ENCODE results near the gene LHX8. TPM values are rescaled to one million over a fixed set of nuclear protein-coding genes. Genes with fewer than 3 reads are reported as not detected.

The LHX8 gene
- total and polyA plus RNA-seq, 9 of the 15 experiments (the other 6 are each of a cell fraction or from before 2014, with no cell fraction given) = not detected

GRCh38 chr1:75131565-75132241, 2.5 kb upstream of the LHX8 start:
- H4K20me1 ChIP-seq (replicated peaks; ENCODE audit: control insufficient read depth, insufficient read depth, low read length) = no peaks in the 10 kb centered on the region
- H3K27me3 ChIP-seq (ENCODE audit: control insufficient read depth in 2 of 2, insufficient read depth in 2 of 2, low read length in 2 of 2) = peaks cover 82 to 85% of the 10 kb centered on the region in 2 experiments
- TF ChIP-seq RBM34 (IDR thresholded peaks at IDR 0.05; ENCODE audit: borderline replicate concordance, insufficient read depth, low read length) (no peak), MAZ (CRISPR knock-in tag; conservative IDR thresholded peaks at IDR 0.05 in 1 of 2, IDR thresholded peaks at IDR 0.05 in 1 of 2) (no peak), FIP1L1 (IDR thresholded peaks at IDR 0.05; ENCODE audit: low read depth, low read length, poor library complexity, severe bottlenecking) (no peak), ELF4 (CRISPR knock-in tag; IDR thresholded peaks at IDR 0.05) (no peak), MTA2 (IDR thresholded peaks at IDR 0.05; ENCODE audit: low read depth) (no peak), NR2F6 (CRISPR knock-in tag; IDR thresholded peaks at IDR 0.05) (no peak), BDP1 (IDR thresholded peaks at IDR 0.05; ENCODE audit: insufficient read depth, insufficient read length) (no peak), POLR2B (IDR thresholded peaks at IDR 0.05; ENCODE audit: low read depth, partially characterized antibody) (no peak), ZSCAN32 (CRISPR knock-in tag; IDR thresholded peaks at IDR 0.05) (no peak), DNMT1 (IDR thresholded peaks at IDR 0.05) (no peak), TRIM24 (IDR thresholded peaks at IDR 0.05) (no peak), U2AF2 (optimal IDR thresholded peaks at IDR 0.05; ENCODE audit: low read depth, low read length) (no peak), POLR3A (IDR thresholded peaks at IDR 0.05; ENCODE audit: borderline replicate concordance, extremely low read depth, insufficient read depth, insufficient read length) (no peak), BRD9 (IDR thresholded peaks at IDR 0.05; ENCODE audit: low read depth, partially characterized antibody) (no peak), RBFOX2 (IDR thresholded peaks at IDR 0.05; ENCODE audit: low read depth, low read length) (no peak), HMGN3 (IDR thresholded peaks at IDR 0.05; ENCODE audit: borderline replicate concordance, extremely low read depth, insufficient read length, low read depth, low read length) (no peak), ZKSCAN3 (CRISPR knock-in tag; IDR thresholded peaks at IDR 0.05) (no peak), SAFB2 (IDR thresholded peaks at IDR 0.05; ENCODE audit: borderline replicate concordance, low read depth, low read length, severe bottlenecking) (no peak)
- TF ChIP-seq, protein P1, sequence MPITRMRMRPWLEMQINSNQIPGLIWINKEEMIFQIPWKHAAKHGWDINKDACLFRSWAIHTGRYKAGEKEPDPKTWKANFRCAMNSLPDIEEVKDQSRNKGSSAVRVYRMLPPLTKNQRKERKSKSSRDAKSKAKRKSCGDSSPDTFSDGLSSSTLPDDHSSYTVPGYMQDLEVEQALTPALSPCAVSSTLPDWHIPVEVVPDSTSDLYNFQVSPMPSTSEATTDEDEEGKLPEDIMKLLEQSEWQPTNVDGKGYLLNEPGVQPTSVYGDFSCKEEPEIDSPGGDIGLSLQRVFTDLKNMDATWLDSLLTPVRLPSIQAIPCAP (CRISPR knock-in tag; IDR thresholded peaks at IDR 0.05; ENCODE audit: borderline replicate concordance) = no peak
- TF ChIP-seq, protein P2, sequence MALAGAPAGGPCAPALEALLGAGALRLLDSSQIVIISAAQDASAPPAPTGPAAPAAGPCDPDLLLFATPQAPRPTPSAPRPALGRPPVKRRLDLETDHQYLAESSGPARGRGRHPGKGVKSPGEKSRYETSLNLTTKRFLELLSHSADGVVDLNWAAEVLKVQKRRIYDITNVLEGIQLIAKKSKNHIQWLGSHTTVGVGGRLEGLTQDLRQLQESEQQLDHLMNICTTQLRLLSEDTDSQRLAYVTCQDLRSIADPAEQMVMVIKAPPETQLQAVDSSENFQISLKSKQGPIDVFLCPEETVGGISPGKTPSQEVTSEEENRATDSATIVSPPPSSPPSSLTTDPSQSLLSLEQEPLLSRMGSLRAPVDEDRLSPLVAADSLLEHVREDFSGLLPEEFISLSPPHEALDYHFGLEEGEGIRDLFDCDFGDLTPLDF (CRISPR knock-in tag; IDR thresholded peaks at IDR 0.05) = no peak
- H3K9me3 ChIP-seq (replicated peaks; ENCODE audit: control insufficient read depth, insufficient read depth, low read depth, low read length) = no peaks in the 10 kb centered on the region
- FAIRE-seq (no peak), DNase-seq (ENCODE audit: extremely low read depth in 1 of 4, low spot score in 3 of 4) (no peak), ATAC-seq (no peak)
- no peak overlapping the region for H3K9ac ChIP-seq (ENCODE audit: insufficient read depth in 1 of 2, low read depth in 2 of 2, low read length in 2 of 2)
- H3K4me2 ChIP-seq (ENCODE audit: insufficient read depth, low read length) = no peak overlapping the region
- ChIA-PET POLR2A (no interaction called here), CTCF (ENCODE audit: low intra/inter-chr PET ratio) (interaction anchor here (0.6 kb wide), 1 partner anchor 1531 kb away, joined by 4 read pairs; no protein-coding TSS in a partner anchor)
- in situ Hi-C loops (cut with MboI) (no loop called here), intact Hi-C loops (cut with micrococcal nuclease) (loop anchor here (5.0 kb wide), 2 partner anchors 71 to 359 kb away; no protein-coding TSS in a partner anchor)
- no peaks in the 10 kb centered on the region for H3K79me2 ChIP-seq (ENCODE audit: control insufficient read depth, insufficient read depth, low read length)
- no peak overlapping the region for H3K27ac ChIP-seq (ENCODE audit: extremely low read depth, low read depth, low read length)
- H3K4me3 ChIP-seq = no peak overlapping the region
- H3K9me1 ChIP-seq (ENCODE audit: control insufficient read depth, insufficient read depth, low read length) = no peaks in the 10 kb centered on the region
- BruUV-seq (replicated peaks) = no TSS peak
- H3K36me3 ChIP-seq (ENCODE audit: control insufficient read depth, insufficient read depth, low read length) = no peaks in the 10 kb centered on the region
- peaks cover 0 to 10% of the 10 kb centered on the region in 2 experiments; a peak in 1 of 5 replicates for H3K4me1 ChIP-seq (replicated peaks in 1 of 2; ENCODE audit: control insufficient read depth in 2 of 2, insufficient read depth in 2 of 2, low read length in 2 of 2)
- H2AFZ ChIP-seq (ENCODE audit: low read depth, low read length) = no peak overlapping the region
- 2% methylated on average over 26 of the region's 27 CpGs for WGBS (ENCODE audit: insufficient coverage, low coverage, missing lambda C conversion rate)
